ENCODE data around the gene RNU5D-1.
"Not testable (repeated sequence)": the region's sequence is repeated elsewhere in the genome, so short reads cannot be mapped to it uniquely, and the experiment has no call there.

The RNU5D-1 gene

GRCh38 chr1:44707112-44707881, 23.7 kb downstream of the RNU5D-1 start:
- intact Hi-C loops (cut with DNase I; ENCODE audit: low total_unique reads): no loop called here
- no peak for TF ChIP-seq CTCF (IDR thresholded peaks at IDR 0.05)
- DNase-seq: peak in 1 of 2 donors; percentile 41

GRCh38 chr1:44705938-44706337, 25.0 kb downstream of the RNU5D-1 start:
- Histone ChIP-seq H3K4me1 (peaks cover 0 to 7% (median 0%) of the 10 kb centered on the region in 4 donors), H3K27ac (no peak overlapping the region), H3K27me3 (no peaks in the 10 kb centered on the region), H3K36me3 (no peaks in the 10 kb centered on the region), H3K9me3 (no peaks in the 10 kb centered on the region), H3K4me3 (no peak overlapping the region)
- no peak for TF ChIP-seq CTCF (IDR thresholded peaks at IDR 0.05)
- peak in 1 of 2 donors; percentile 24 for DNase-seq
- intact Hi-C loops (cut with DNase I; ENCODE audit: low total_unique reads): no loop called here

More at GRCh38 chr1:44707112-44707881, 23.7 kb downstream of the RNU5D-1 start:
- H3K9me3 ChIP-seq: no peaks in the 10 kb centered on the region
- no peak overlapping the region for H3K4me3 ChIP-seq
- no peaks in the 10 kb centered on the region for H3K36me3 ChIP-seq
- no peak overlapping the region for H3K27ac ChIP-seq
- peaks cover 0 to 7% (median 0%) of the 10 kb centered on the region in 4 donors for H3K4me1 ChIP-seq
- H3K27me3 ChIP-seq: no peaks in the 10 kb centered on the region

GRCh38 chr1:44705470-44705869, 25.5 kb downstream of the RNU5D-1 start:
- Histone ChIP-seq H3K36me3 (no peaks in the 10 kb centered on the region), H3K27ac (no peak overlapping the region), H3K4me3 (no peak overlapping the region), H3K4me1 (peaks cover 0 to 7% (median 0%) of the 10 kb centered on the region in 4 donors), H3K27me3 (no peaks in the 10 kb centered on the region), H3K9me3 (no peaks in the 10 kb centered on the region)
- DNase-seq: no peak
- no peak for TF ChIP-seq CTCF (IDR thresholded peaks at IDR 0.05)
- intact Hi-C loops (cut with DNase I; ENCODE audit: low total_unique reads): no loop called here

GRCh38 chr1:44701141-44701573, 29.8 kb downstream of the RNU5D-1 start:
- no peaks in the 10 kb centered on the region for H3K4me1 ChIP-seq
- no peak overlapping the region for H3K4me3 ChIP-seq
- intact Hi-C loops (cut with DNase I; ENCODE audit: low total_unique reads): no loop called here
- no peaks in the 10 kb centered on the region for H3K9me3 ChIP-seq
- H3K27ac ChIP-seq: no peak overlapping the region
- DNase-seq: no peak
- H3K36me3 ChIP-seq: no peaks in the 10 kb centered on the region
- no peak for TF ChIP-seq CTCF (IDR thresholded peaks at IDR 0.05)
- H3K27me3 ChIP-seq: no peaks in the 10 kb centered on the region

GRCh38 chr1:44700573-44700972, 30.4 kb downstream of the RNU5D-1 start:
- Histone ChIP-seq H3K36me3 (no peaks in the 10 kb centered on the region), H3K27me3 (no peaks in the 10 kb centered on the region), H3K9me3 (no peaks in the 10 kb centered on the region), H3K4me1 (no peaks in the 10 kb centered on the region), H3K27ac (no peak overlapping the region), H3K4me3 (no peak overlapping the region)
- TF ChIP-seq CTCF (IDR thresholded peaks at IDR 0.05): no peak
- intact Hi-C loops (cut with DNase I; ENCODE audit: low total_unique reads): no loop called here
- no peak for DNase-seq

- intact Hi-C loops (cut with DNase I; ENCODE audit: low total_unique reads); H3K9me3 ChIP-seq; H3K27ac ChIP-seq; H3K4me1 ChIP-seq; H3K4me3 ChIP-seq; H3K27me3 ChIP-seq; DNase-seq; H3K36me3 ChIP-seq: not testable (repeated sequence)
Measured at GRCh38 chr1:44699375-44699774, 31.6 kb downstream of the RNU5D-1 start.
